Gastroesophageal sphincter (tissue), 4 donors: ENCODE data around the gene VAX1. TPM values are rescaled to one million over a fixed set of nuclear protein-coding genes. Genes with fewer than 3 reads are reported as not detected.

Source experiments
- ATAC-seq: fragments of 150-250 bp; one replicate; pipeline ENCODE4 v1.9.1; 2016; ENCODE audit warnings: mild to moderate bottlenecking, moderate library complexity
- H3K27ac ChIP-seq, 4 donors: fragments of 200-600 bp; sonication (generic) in 3 of 4; 1 replicate in 3 of 4; 2 replicates in 1 of 4; pipeline ENCODE4 v1.5.1; 2016 to 2019
- H3K27me3 ChIP-seq: fragments of 200-600 bp; sonication (generic); one replicate; pipeline ENCODE4 v1.5.1; 2019
- H3K36me3 ChIP-seq, 2 donors: fragments of 200-600 bp; sonication (generic); one replicate each; pipeline ENCODE4 v1.5.1; 2019; ENCODE audit warnings: control low read depth in 1 of 2
- H3K4me1 ChIP-seq, 3 donors: fragments of 200-600 bp; sonication (generic); 1 replicate in 2 of 3; 2 replicates in 1 of 3; pipeline ENCODE4 v1.5.1; 2016 to 2019; ENCODE audit warnings: control low read depth in 2 of 3
- H3K4me3 ChIP-seq, 2 donors: fragments of 200-600 bp; sonication (generic); one replicate each; pipeline ENCODE4 v1.5.1; 2019; ENCODE audit warnings: mild to moderate bottlenecking in 1 of 2, moderate library complexity in 1 of 2
- H3K9me3 ChIP-seq, 3 donors: fragments of 200-600 bp; sonication (generic); one replicate each; pipeline ENCODE4 v1.5.1; 2017 to 2019; ENCODE audit warnings: control low read depth in 2 of 3
- EP300 ChIP-seq: sonication (generic); formaldehyde crosslinking; IDR thresholded peaks from one replicate; pipeline ENCODE4 v1.6.1; 2017; ENCODE audit warnings: antibody characterized with exemption, mild to moderate bottlenecking
- POLR2A ChIP-seq, 2 donors: fragments of 450-650 bp; IDR thresholded peaks; one replicate each; pipeline ENCODE4 v1.6.1; 2017; ENCODE audit warnings: antibody characterized with exemption in 2 of 2, mild to moderate bottlenecking in 2 of 2, moderate library complexity in 1 of 2
- POLR2AphosphoS5 ChIP-seq: sonication (generic); formaldehyde crosslinking; IDR thresholded peaks from one replicate; pipeline ENCODE4 v1.6.1; 2017; ENCODE audit warnings: antibody characterized with exemption
- WGBS, 2 donors: methylation state at CpG; one replicate each; pipeline ENCODE4 v1.1.5; 2018; ENCODE audit warnings: low coverage in 1 of 2; 5-methylcytosine and 5-hydroxymethylcytosine counted together
- total RNA-seq, 4 donors: library from RNA; depleted of rRNA; stranded (reverse); fragments of >200 nt; gene quantifications; one replicate each; pipeline ENCODE4 v1.1.0, GENCODE V29; 2016
- TF ChIP-seq, protein P1 (sequence below), 4 experiments: fragments of 200-600 bp in 2 of 4; fragments of 450-650 bp in 2 of 4; sonication (generic) in 1 of 4; IDR thresholded peaks; one replicate each; pipeline ENCODE4 v1.5.1; 2017 to 2019; ENCODE audit warnings: antibody characterized with exemption in 4 of 4, mild to moderate bottlenecking in 2 of 4, moderate library complexity in 2 of 4

Gene VAX1
- total RNA-seq, 4 donors from 2014 or later = not detected

DNA sequence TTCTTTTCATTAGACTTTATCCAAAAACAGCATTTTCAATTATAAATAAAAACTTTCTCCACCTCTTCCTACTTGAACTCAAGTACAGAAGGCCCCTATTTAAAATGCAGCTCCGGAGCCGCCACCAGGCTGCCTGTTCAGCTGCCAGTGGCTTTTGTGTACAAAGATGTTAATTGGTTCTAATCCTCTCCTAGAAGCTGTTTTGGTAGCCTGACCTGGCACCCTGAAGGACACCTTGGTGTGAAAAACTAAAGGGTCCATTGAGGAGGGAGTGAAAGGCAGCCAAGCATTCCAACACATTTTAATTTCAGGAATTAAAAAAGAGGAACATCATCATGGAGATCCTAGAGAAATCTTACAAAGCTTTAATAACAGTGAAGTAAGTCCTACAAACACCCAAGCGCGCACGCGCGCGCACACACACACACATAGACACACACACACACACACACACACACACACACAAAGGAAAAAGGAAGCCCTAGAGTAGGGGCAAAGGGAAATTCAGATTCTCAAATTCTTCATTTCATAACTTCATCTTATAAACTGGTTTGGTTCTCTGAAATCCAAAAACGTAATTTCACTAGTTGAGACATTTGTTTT lies 41.4 kb downstream of the VAX1 start:
- TF ChIP-seq, protein P1, sequence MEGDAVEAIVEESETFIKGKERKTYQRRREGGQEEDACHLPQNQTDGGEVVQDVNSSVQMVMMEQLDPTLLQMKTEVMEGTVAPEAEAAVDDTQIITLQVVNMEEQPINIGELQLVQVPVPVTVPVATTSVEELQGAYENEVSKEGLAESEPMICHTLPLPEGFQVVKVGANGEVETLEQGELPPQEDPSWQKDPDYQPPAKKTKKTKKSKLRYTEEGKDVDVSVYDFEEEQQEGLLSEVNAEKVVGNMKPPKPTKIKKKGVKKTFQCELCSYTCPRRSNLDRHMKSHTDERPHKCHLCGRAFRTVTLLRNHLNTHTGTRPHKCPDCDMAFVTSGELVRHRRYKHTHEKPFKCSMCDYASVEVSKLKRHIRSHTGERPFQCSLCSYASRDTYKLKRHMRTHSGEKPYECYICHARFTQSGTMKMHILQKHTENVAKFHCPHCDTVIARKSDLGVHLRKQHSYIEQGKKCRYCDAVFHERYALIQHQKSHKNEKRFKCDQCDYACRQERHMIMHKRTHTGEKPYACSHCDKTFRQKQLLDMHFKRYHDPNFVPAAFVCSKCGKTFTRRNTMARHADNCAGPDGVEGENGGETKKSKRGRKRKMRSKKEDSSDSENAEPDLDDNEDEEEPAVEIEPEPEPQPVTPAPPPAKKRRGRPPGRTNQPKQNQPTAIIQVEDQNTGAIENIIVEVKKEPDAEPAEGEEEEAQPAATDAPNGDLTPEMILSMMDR (IDR thresholded peaks at IDR 0.05) = no peak
- TF ChIP-seq POLR2A (IDR thresholded peaks at IDR 0.05) (no peak), EP300 (no peak), POLR2AphosphoS5 (no peak)
- Histone ChIP-seq H3K4me1 (no peaks in the 10 kb centered on the region), H3K4me3 (no peak overlapping the region), H3K36me3 (no peaks in the 10 kb centered on the region), H3K9me3 (no peaks in the 10 kb centered on the region), H3K27me3 (peaks cover 11% of the 10 kb centered on the region), H3K27ac (no peak overlapping the region)
- no peak for ATAC-seq
- 42 to 81% methylated on average over 3 to 9 of the region's 9 CpGs for WGBS, 2 donors

- WGBS, 2 donors = 46 to 53% methylated on average over 5 to 9 of the region's 9 CpGs
Measured at GRCh38 chr10:117094856-117095255, 43.2 kb downstream of the VAX1 start.

GRCh38 chr10:117092386-117092785 lies 45.7 kb downstream of the VAX1 start:
- H3K27ac ChIP-seq = no peak overlapping the region
- peaks cover 15% of the 10 kb centered on the region for H3K27me3 ChIP-seq
- 50 to 59% methylated on average over 6 of the region's 6 CpGs for WGBS, 2 donors
- TF ChIP-seq, protein P1 (IDR thresholded peaks at IDR 0.05) = no peak
- TF ChIP-seq POLR2A (IDR thresholded peaks at IDR 0.05) = no peak
- no peak for TF ChIP-seq EP300
- no peak for TF ChIP-seq POLR2AphosphoS5
- no peaks in the 10 kb centered on the region for H3K36me3 ChIP-seq
- H3K4me1 ChIP-seq = no peaks in the 10 kb centered on the region
- no peaks in the 10 kb centered on the region for H3K9me3 ChIP-seq
- no peak overlapping the region for H3K4me3 ChIP-seq
- ATAC-seq = no peak

More at GRCh38 chr10:117094856-117095255, 43.2 kb downstream of the VAX1 start:
- H3K9me3 ChIP-seq = no peaks in the 10 kb centered on the region
- no peaks in the 10 kb centered on the region for H3K36me3 ChIP-seq
- H3K27me3 ChIP-seq = peaks cover 15% of the 10 kb centered on the region
- TF ChIP-seq, protein P1 (IDR thresholded peaks at IDR 0.05) = no peak
- TF ChIP-seq EP300 (no peak), POLR2A (IDR thresholded peaks at IDR 0.05) (no peak), POLR2AphosphoS5 (no peak)
- no peak overlapping the region for H3K27ac ChIP-seq
- H3K4me3 ChIP-seq = no peak overlapping the region
- H3K4me1 ChIP-seq = no peaks in the 10 kb centered on the region
- ATAC-seq = no peak

DNA sequence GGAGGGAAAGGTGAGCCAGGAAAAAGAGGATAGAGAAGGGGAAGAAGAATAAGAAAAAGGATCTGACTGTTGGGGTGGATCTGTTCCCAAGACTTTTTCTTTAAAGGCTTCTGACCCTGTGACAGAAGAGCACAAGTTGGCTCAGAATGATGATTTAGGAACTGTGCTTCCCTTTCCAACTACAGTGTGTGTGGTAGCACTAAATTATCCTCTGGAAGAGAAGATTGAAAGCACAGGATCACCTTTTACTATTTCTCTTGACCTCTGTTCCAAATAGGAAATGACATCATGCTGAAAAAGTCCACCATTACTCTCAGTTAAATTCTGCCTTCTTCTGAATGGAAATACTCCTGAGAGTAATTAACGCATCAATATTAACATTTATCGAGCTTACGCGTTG lies 47.2 kb downstream of the VAX1 start:
- Histone ChIP-seq H3K4me1 (no peaks in the 10 kb centered on the region), H3K36me3 (no peaks in the 10 kb centered on the region), H3K27me3 (peaks cover 21% of the 10 kb centered on the region), H3K27ac (no peak overlapping the region), H3K9me3 (no peaks in the 10 kb centered on the region), H3K4me3 (no peak overlapping the region)
- TF ChIP-seq, protein P1 (IDR thresholded peaks at IDR 0.05) = no peak
- TF ChIP-seq POLR2A (IDR thresholded peaks at IDR 0.05) = no peak
- WGBS, 2 donors = 89% methylated on average over 4 of the region's 4 CpGs
- ATAC-seq = no peak

GRCh38 chr10:117087521-117087920 lies 50.5 kb downstream of the VAX1 start:
- H3K9me3 ChIP-seq = peaks cover 0 to 6% (median 0%) of the 10 kb centered on the region in 3 donors
- WGBS, 2 donors = 75 to 86% methylated on average over 1 to 3 of the region's 3 CpGs
- TF ChIP-seq POLR2AphosphoS5 = no peak
- TF ChIP-seq, protein P1 (IDR thresholded peaks at IDR 0.05) = no peak
- no peak for TF ChIP-seq EP300
- no peak for TF ChIP-seq POLR2A (IDR thresholded peaks at IDR 0.05)
- H3K27me3 ChIP-seq = peaks cover 25% of the 10 kb centered on the region
- H3K4me1 ChIP-seq = no peaks in the 10 kb centered on the region
- ATAC-seq = no peak
- no peaks in the 10 kb centered on the region for H3K36me3 ChIP-seq
- no peak overlapping the region for H3K27ac ChIP-seq
- H3K4me3 ChIP-seq = no peak overlapping the region
